Measurements from ENCODE around the gene IP6K3.

DNA sequence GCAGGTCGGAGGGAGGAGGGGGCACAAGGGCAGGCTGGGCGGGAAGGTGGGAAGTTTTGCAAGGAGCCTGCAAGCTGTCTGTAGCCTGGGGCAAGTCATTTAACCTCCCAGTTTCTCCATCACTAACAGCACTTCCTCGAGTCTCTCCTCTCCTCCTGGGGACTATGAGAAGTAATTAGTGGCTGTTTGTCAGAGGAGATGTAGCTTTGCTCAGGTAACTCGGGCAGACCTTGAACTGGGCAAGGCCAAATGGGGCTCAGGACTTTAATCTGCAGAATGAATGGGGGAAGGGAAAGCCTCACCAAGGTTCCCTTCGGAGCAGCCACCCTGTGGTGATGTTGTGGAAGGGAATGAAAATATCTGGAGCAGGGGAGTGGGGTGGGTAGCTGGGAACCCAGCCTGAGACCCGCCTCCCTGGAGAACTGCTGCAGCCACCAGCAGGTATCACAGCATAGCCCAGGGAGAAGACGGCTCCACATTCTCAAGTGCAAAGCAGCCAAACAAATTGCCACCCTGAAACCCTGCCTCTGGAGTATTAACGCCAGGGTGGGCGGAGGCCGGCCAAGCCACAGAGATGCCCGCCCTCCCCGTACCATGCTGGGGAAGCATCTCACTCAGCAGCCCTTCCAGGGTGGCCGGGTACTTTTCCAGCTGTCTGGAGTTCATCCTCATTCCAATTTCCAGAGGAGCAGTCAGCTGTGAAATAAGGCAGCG lies 48.4 kb upstream of the IP6K3 start:
- TF ChIP-seq, protein P1, sequence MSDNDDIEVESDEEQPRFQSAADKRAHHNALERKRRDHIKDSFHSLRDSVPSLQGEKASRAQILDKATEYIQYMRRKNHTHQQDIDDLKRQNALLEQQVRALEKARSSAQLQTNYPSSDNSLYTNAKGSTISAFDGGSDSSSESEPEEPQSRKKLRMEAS (IDR thresholded peaks at IDR 0.05; ENCODE audit: low read depth): no peak
- TF ChIP-seq NFIC (IDR thresholded peaks at IDR 0.05; ENCODE audit: borderline replicate concordance) (no peak), FOXJ3 (CRISPR knock-in tag; IDR thresholded peaks at IDR 0.05) (no peak), EZH2phosphoT487 (IDR thresholded peaks at IDR 0.05; ENCODE audit: borderline replicate concordance, low read depth) (no peak), TAF1 (IDR thresholded peaks at IDR 0.05; ENCODE audit: borderline replicate concordance, low read depth, low read length) (no peak)
- TF ChIP-seq, protein P2, sequence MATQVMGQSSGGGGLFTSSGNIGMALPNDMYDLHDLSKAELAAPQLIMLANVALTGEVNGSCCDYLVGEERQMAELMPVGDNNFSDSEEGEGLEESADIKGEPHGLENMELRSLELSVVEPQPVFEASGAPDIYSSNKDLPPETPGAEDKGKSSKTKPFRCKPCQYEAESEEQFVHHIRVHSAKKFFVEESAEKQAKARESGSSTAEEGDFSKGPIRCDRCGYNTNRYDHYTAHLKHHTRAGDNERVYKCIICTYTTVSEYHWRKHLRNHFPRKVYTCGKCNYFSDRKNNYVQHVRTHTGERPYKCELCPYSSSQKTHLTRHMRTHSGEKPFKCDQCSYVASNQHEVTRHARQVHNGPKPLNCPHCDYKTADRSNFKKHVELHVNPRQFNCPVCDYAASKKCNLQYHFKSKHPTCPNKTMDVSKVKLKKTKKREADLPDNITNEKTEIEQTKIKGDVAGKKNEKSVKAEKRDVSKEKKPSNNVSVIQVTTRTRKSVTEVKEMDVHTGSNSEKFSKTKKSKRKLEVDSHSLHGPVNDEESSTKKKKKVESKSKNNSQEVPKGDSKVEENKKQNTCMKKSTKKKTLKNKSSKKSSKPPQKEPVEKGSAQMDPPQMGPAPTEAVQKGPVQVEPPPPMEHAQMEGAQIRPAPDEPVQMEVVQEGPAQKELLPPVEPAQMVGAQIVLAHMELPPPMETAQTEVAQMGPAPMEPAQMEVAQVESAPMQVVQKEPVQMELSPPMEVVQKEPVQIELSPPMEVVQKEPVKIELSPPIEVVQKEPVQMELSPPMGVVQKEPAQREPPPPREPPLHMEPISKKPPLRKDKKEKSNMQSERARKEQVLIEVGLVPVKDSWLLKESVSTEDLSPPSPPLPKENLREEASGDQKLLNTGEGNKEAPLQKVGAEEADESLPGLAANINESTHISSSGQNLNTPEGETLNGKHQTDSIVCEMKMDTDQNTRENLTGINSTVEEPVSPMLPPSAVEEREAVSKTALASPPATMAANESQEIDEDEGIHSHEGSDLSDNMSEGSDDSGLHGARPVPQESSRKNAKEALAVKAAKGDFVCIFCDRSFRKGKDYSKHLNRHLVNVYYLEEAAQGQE (IDR thresholded peaks at IDR 0.05; ENCODE audit: low read depth, low read length): no peak

Data from SK-N-SH (cell line).